ENCODE data around the gene KISS1.

Gene KISS1

GRCh38 chr1:204150702-204151551 is 45.4 kb downstream of the KISS1 start:
- TF ChIP-seq CTCF (IDR thresholded peaks at IDR 0.05; ENCODE audit: borderline replicate concordance, insufficient read depth, low read depth, low read length) = no peak
- H3K4me3 ChIP-seq (ENCODE audit: low read depth, low read length) = no peak overlapping the region

GRCh38 chr1:204149635-204150565 is 46.4 kb downstream of the KISS1 start:
- no peak for TF ChIP-seq CTCF (IDR thresholded peaks at IDR 0.05; ENCODE audit: borderline replicate concordance, insufficient read depth, low read depth, low read length)
- H3K4me3 ChIP-seq (ENCODE audit: low read depth, low read length) = no peak overlapping the region

GRCh38 chr1:204149107-204149506 is 47.2 kb downstream of the KISS1 start:
- no peak for TF ChIP-seq CTCF (IDR thresholded peaks at IDR 0.05; ENCODE audit: borderline replicate concordance, insufficient read depth, low read depth, low read length)
- no peak overlapping the region for H3K4me3 ChIP-seq (ENCODE audit: low read depth, low read length)

- TF ChIP-seq CTCF (IDR thresholded peaks at IDR 0.05; ENCODE audit: borderline replicate concordance, insufficient read depth, low read depth, low read length) = no peak
- H3K4me3 ChIP-seq (ENCODE audit: low read depth, low read length) = no peak overlapping the region
Measured at GRCh38 chr1:204147406-204148383, 48.6 kb downstream of the KISS1 start.

- TF ChIP-seq CTCF (IDR thresholded peaks at IDR 0.05; ENCODE audit: borderline replicate concordance, insufficient read depth, low read depth, low read length) = no peak
- no peak overlapping the region for H3K4me3 ChIP-seq (ENCODE audit: low read depth, low read length)
Measured at GRCh38 chr1:204146965-204147364, 49.3 kb downstream of the KISS1 start.

- no peak overlapping the region for H3K4me3 ChIP-seq (ENCODE audit: low read depth, low read length)
- TF ChIP-seq CTCF (IDR thresholded peaks at IDR 0.05; ENCODE audit: borderline replicate concordance, insufficient read depth, low read depth, low read length) = no peak
Measured at GRCh38 chr1:204146309-204146708, 50.0 kb downstream of the KISS1 start.
